HepG2 (cell line): ENCODE data around the gene BCL7A. TPM values are rescaled to one million over a fixed set of nuclear protein-coding genes. Genes with fewer than 3 reads are reported as not detected.

Source experiments
- ASH2L ChIP-seq: fragments of 300-600, 200-600 bp; sonication (generic); IDR thresholded peaks from 2 replicates; pipeline ENCODE4 v1.7.0; 2017; ENCODE audit warnings: low read depth, mild to moderate bottlenecking, moderate library complexity, mixed read lengths, low read length; ENCODE audit not compliant: insufficient read length
- ATF7-NPFF ChIP-seq: sonication (generic); formaldehyde crosslinking; IDR thresholded peaks from 2 replicates; pipeline ENCODE4 v1.8.1; 2023; ENCODE audit warnings: mild to moderate bottlenecking, low read depth, missing genetic modification reagents, moderate library complexity
- CAMTA2 ChIP-seq: sonication (generic); formaldehyde crosslinking; IDR thresholded peaks from 2 replicates; pipeline ENCODE4 v1.4.0; 2020; ENCODE audit warnings: mild to moderate bottlenecking, missing genetic modification reagents, borderline replicate concordance
- GATA4 ChIP-seq: sonication (generic); IDR thresholded peaks from 2 replicates; pipeline ENCODE4 v1.6.1; 2016; ENCODE audit warnings: antibody characterized with exemption, low read depth, borderline replicate concordance
- KAT8 ChIP-seq: IDR thresholded peaks from 2 replicates; pipeline ENCODE4 v1.6.1; 2016; ENCODE audit warnings: missing genetic modification reagents, missing compliant biosample characterization
- MAZ ChIP-seq, 2 experiments: sonication (generic) in 1 of 2; formaldehyde crosslinking in 1 of 2; IDR thresholded peaks; 2 replicates each; pipeline versions ENCODE4 v1.5.0 to v1.6.1; 2012 to 2020; ENCODE audit warnings: low read depth in 2 of 2, mild to moderate bottlenecking in 2 of 2, borderline replicate concordance in 1 of 2, improper control_type of control experiment in 1 of 2, low read length in 1 of 2, missing genetic modification reagents in 1 of 2, moderate library complexity in 1 of 2
- MED8 ChIP-seq: sonication (generic); formaldehyde crosslinking; IDR thresholded peaks from 2 replicates; pipeline ENCODE4 v1.8.1; 2023; ENCODE audit warnings: mild to moderate bottlenecking, missing genetic modification reagents; ENCODE audit not compliant: insufficient replicate concordance
- MNT ChIP-seq: fragments of 450-650 bp; IDR thresholded peaks from 2 replicates; pipeline ENCODE4 v1.6.1; 2016
- NR2C2 ChIP-seq: sonication (generic); formaldehyde crosslinking; IDR thresholded peaks from 2 replicates; pipeline ENCODE4 v1.4.0; 2020; ENCODE audit warnings: missing genetic modification reagents, mild to moderate bottlenecking, moderate library complexity, borderline replicate concordance
- SRSF1 ChIP-seq: fragments of 200-400 bp; formaldehyde crosslinking; optimal IDR thresholded peaks from 2 replicates; pipeline ENCODE3; 2017; ENCODE audit warnings: mild to moderate bottlenecking, low read depth, low read length, moderate library complexity
- TFDP2 ChIP-seq: sonication (generic); formaldehyde crosslinking; IDR thresholded peaks from 2 replicates; pipeline ENCODE4 v1.4.0; 2020; ENCODE audit warnings: missing genetic modification reagents
- ZFP1 ChIP-seq: IDR thresholded peaks from 2 replicates; pipeline ENCODE4 v1.6.1; 2016
- ZKSCAN8 ChIP-seq: IDR thresholded peaks from 2 replicates; pipeline ENCODE4 v1.6.1; 2016; ENCODE audit warnings: borderline replicate concordance, missing genetic modification reagents, missing compliant biosample characterization
- ZNF383 ChIP-seq: sonication (generic); formaldehyde crosslinking; IDR thresholded peaks from 2 replicates; pipeline ENCODE4 v1.4.0; 2020; ENCODE audit warnings: missing genetic modification reagents, mild to moderate bottlenecking, borderline replicate concordance
- ZNF652 ChIP-seq: IDR thresholded peaks from 2 replicates; pipeline ENCODE4 v1.6.1; 2016; ENCODE audit warnings: low read depth, borderline replicate concordance
- ZNF724P ChIP-seq: sonication (generic); formaldehyde crosslinking; IDR thresholded peaks from 2 replicates; pipeline ENCODE4 v1.8.0; 2022; ENCODE audit warnings: missing genetic modification reagents, borderline replicate concordance
- ZNF761 ChIP-seq: sonication (generic); formaldehyde crosslinking; conservative IDR thresholded peaks from 2 replicates; pipeline ENCODE4 v1.4.0; 2020; ENCODE audit warnings: mild to moderate bottlenecking, missing genetic modification reagents
- ZUFSP ChIP-seq: sonication (generic); formaldehyde crosslinking; IDR thresholded peaks from 2 replicates; pipeline ENCODE4 v1.9.0; 2021; ENCODE audit warnings: missing genetic modification reagents, mild to moderate bottlenecking, borderline replicate concordance
- polyA plus RNA-seq, 8 experiments: library from polyadenylated mRNA; depleted of rRNA in 3 of 8; stranded (reverse) in 7 of 8; unstranded in 1 of 8; fragments of >200 nt; fragmentation: Illumina TruSeq in 4 of 8; extraction: Trizol in 4 of 8; gene quantifications; 2 replicates each; pipeline versions ENCODE4 v1.2.1 to v1.2.3, GENCODE V29; 2011 to 2016; ENCODE audit warnings: low read depth in 4 of 8, missing spikeins in 1 of 8, mixed read lengths in 1 of 8; ENCODE audit not compliant: insufficient read depth in 1 of 8
- total RNA-seq, 5 experiments: library from RNA; depleted of rRNA; stranded (reverse); fragments of >200 nt; fragmentation: Illumina TruSeq; extraction: Trizol; gene quantifications; 2 replicates each; pipeline ENCODE4 v1.2.3, GENCODE V29; 2016; ENCODE audit warnings: low read depth in 1 of 5
- TF ChIP-seq, protein P1 (sequence below): sonication (generic); formaldehyde crosslinking; IDR thresholded peaks from 2 replicates; pipeline ENCODE4 v1.4.0; 2020; ENCODE audit warnings: missing genetic modification reagents
- TF ChIP-seq, protein P2 (sequence below): IDR thresholded peaks from 2 replicates; pipeline ENCODE4 v1.6.1; 2016; ENCODE audit warnings: missing genetic modification reagents, missing compliant biosample characterization

Gene BCL7A
- total and polyA plus RNA-seq, 2 of the 13 experiments (the other 11 are each of a cell fraction or from before 2014, with no cell fraction given) = 4.1 to 6.2 TPM

DNA sequence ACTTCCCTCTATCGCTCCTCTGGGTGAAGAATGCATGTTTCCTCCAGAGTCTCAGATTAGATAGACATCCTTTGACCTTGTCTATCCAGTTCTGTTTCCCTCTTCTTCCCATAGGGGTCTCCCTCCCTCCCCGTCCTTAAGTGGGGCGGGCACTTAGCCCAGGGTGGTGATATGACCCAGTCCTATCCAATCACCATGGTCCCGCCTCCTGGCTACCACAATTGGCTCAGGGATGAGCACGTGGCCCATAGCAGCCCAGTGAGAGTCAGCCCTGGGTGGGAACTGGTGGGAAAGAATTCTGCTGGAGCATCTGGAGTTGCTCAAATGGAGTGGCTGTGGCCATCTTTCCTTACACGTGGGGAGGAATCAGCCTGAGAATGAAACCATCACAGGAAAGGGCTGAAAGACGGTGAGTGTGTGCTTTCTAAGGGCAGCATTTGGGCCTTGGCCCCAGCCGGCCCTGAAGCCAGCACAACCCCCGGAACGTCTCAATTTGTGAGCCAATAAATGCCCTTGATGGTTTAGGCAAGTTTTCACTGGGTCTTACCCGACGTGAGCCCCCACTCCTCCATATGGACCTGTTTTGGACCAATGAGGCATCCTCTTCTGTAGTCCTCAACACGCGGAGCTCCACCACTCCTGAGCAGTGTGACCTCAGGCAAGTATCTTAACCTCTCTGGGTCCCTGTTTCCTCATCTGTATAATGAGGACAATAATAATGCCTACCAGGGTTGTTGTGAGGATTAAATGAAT is 42.5 kb downstream of the BCL7A start (continued):
- TF ChIP-seq MED8 (CRISPR knock-in tag) = peak; percentile 51
- TF ChIP-seq ZNF761 (CRISPR knock-in tag) = no peak
- no peak for TF ChIP-seq ZNF652 (CRISPR knock-in tag)
- no peak for TF ChIP-seq ZFP1 (CRISPR knock-in tag)
- TF ChIP-seq ZNF383 (CRISPR knock-in tag) = no peak
- TF ChIP-seq ZKSCAN8 (CRISPR knock-in tag) = no peak; the same call in 1 of the 2 replicates
- TF ChIP-seq ASH2L = no peak
- TF ChIP-seq ATF7-NPFF (CRISPR knock-in tag) = no peak
- 0 out of 2 replicates have a peak, but pooled peaks have one; percentile 42 for TF ChIP-seq MNT
- TF ChIP-seq KAT8 = peak; percentile 69
- TF ChIP-seq CAMTA2 (CRISPR knock-in tag) = 0 out of 2 replicates have a peak, but pooled peaks have one; percentile 79
- TF ChIP-seq TFDP2 (CRISPR knock-in tag) = peak; percentile 89
- TF ChIP-seq ZNF724P = peak; percentile 70; the same call in 1 of the 2 replicates
- no peak for TF ChIP-seq SRSF1
- TF ChIP-seq, protein P1, sequence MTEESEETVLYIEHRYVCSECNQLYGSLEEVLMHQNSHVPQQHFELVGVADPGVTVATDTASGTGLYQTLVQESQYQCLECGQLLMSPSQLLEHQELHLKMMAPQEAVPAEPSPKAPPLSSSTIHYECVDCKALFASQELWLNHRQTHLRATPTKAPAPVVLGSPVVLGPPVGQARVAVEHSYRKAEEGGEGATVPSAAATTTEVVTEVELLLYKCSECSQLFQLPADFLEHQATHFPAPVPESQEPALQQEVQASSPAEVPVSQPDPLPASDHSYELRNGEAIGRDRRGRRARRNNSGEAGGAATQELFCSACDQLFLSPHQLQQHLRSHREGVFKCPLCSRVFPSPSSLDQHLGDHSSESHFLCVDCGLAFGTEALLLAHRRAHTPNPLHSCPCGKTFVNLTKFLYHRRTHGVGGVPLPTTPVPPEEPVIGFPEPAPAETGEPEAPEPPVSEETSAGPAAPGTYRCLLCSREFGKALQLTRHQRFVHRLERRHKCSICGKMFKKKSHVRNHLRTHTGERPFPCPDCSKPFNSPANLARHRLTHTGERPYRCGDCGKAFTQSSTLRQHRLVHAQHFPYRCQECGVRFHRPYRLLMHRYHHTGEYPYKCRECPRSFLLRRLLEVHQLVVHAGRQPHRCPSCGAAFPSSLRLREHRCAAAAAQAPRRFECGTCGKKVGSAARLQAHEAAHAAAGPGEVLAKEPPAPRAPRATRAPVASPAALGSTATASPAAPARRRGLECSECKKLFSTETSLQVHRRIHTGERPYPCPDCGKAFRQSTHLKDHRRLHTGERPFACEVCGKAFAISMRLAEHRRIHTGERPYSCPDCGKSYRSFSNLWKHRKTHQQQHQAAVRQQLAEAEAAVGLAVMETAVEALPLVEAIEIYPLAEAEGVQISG (CRISPR knock-in tag) = no peak; the same call in 1 of the 2 replicates
- no peak for TF ChIP-seq NR2C2 (CRISPR knock-in tag)
- TF ChIP-seq, protein P2, sequence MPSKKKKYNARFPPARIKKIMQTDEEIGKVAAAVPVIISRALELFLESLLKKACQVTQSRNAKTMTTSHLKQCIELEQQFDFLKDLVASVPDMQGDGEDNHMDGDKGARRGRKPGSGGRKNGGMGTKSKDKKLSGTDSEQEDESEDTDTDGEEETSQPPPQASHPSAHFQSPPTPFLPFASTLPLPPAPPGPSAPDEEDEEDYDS (CRISPR knock-in tag) = peak; percentile 89
- TF ChIP-seq GATA4 = 0 out of 2 replicates have a peak, but pooled peaks have one; percentile 11
- TF ChIP-seq ZUFSP (CRISPR knock-in tag) = no peak
- 0 out of 2 replicates have a peak, but pooled peaks have one; percentile 47 for TF ChIP-seq MAZ (IDR thresholded peaks at IDR 0.05; ENCODE audit: borderline replicate concordance, low read depth, low read length)
- TF ChIP-seq MAZ (CRISPR knock-in tag; IDR thresholded peaks at IDR 0.05; ENCODE audit: low read depth) = peak; percentile 75; the same call in 1 of the 2 replicates
